HG03520 (cell line): Measurements from ENCODE around the gene GALNT5.
A peak's percentile ranks its signal among the peaks of the same experiment; 100 is the strongest.

Experiments
- ATAC-seq: cut with Tn5 transposase; IDR thresholded peaks from one replicate; pipeline ENCODE4 v1.9.1; 2021; ENCODE audit warnings: mild to moderate bottlenecking, moderate library complexity; ENCODE audit not compliant: unreplicated experiment

Gene GALNT5

DNA sequence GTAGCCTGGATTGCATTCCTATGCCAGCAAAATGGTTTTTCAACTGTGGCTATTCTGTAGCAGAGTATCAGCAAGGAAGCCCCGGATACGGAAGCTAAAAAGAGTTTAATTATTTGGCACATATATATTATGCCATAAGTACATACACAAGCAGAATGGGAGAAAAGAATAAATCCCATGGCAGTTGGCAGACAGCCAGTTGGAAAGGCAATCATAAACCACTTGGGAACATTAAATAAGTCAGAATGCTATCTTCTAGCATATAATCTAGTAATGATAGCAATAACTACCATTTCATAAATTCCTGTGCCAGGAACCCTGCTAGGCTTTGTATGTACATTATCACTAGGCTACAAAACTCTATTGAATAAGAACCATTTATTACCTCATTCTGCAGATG, 26.0 kb downstream of the GALNT5 start:
- ATAC-seq: no peak

DNA sequence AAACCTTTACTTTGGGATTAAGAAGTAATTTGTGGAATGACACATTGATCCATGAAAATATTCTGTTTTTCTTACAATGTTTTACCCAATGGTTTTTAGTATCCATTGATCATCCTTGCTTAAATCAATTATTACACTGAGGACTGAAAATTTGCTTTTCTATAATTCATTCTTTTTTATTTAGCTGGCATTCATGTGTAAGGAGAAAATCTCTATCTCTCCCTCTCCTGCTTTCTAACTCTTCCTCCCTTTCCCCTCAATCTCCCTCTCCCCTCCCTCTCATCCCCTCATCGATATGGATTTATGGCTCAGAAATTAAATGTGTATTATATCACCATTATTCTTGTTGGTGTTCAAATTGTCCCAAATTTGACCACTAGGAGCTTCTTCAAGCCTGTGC, 29.7 kb downstream of the GALNT5 start:
- no peak for ATAC-seq

DNA sequence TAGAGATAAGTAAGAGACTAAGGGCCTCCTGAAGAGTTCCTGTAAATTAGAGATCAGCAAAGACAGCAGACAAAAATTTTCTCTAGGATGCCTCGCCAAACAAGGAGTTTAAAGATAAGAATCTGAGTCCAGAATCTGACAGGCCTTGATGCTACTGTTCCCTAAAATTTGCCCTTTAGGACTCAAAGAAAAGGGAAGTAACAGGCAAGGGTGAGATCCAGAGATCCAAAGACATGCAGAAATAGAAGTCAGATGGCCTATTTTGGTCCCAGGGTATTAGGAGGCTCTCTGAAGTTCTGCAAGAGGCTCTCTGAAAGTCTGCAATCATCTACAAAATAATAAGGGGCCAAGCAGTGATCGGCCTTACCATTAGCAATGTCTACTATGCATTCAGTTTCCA, 33.0 kb downstream of the GALNT5 start:
- no peak for ATAC-seq

DNA sequence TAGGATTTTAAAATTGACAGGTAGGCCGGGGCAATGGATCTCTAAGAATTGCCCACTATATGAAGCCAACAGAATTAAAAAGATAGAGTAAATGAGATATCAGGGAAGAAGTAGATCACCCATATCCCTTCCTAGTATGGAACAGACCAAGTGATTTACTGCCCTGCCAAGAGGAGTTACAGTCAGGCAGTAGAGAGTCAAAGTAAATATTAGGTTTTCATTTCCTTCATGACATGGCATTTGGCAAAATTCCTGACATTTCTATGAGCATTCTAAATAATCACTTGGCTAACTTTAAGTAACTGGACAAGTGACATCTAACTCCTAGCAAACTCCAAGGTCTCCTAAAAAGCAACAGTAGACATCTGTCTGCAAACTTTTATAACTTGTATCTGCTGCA, 33.5 kb downstream of the GALNT5 start:
- ATAC-seq: no peak

DNA sequence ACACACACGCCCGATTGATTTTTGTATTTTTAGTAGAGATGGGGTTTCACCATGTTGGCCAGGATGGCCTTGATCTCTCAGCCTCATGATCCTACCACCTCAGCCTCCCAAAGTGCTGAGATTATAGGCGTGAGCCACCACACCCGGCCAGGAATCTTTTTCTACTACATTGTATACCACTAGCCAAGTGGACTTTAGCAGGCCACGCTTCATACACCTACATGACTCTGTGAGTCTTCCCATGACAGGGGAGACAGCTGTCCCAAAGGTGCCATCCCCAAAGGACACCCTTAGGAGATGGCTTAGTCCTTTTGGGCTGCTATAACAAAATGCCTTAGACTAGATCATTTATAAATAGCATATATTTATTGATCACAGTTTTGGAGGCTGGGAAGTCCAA, 35.3 kb downstream of the GALNT5 start:
- no peak for ATAC-seq

DNA sequence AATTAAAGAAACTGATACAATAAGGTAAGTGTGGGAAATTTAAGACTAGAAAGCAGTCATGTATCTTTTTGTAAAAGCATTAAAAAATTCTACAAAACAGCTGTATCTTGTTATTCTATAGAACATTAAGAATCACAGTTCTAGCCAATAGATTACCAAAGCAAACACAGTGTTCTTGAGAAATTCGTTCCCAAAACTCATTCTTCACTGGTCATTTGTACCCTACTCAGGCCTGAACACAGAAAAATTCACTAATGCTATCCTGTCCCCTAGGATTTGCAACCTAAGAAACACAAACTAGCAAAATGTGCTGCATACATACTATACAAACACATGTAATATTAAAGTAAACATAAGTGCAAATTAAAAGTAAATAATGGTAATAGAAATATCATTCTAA, 39.0 kb downstream of the GALNT5 start:
- ATAC-seq: no peak

DNA sequence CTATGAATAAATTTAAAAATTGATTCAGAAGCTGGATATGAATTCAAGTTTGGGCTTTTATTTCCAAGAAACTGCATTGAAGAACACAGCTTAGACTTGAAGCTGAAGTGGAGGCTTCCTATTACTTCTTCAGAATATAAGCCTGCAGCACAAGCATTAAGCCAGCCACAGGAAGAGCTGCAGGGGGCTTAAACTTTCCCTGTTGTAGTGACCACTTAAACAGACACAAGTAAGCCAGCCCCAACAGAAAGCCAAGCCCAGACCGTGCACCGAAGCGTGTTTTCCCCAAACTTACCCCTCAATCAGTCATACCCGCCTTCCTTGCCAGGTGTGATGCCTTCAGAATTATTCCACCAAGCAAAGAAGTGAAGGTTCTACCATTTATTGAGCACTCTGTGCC, 39.5 kb downstream of the GALNT5 start:
- no peak for ATAC-seq

DNA sequence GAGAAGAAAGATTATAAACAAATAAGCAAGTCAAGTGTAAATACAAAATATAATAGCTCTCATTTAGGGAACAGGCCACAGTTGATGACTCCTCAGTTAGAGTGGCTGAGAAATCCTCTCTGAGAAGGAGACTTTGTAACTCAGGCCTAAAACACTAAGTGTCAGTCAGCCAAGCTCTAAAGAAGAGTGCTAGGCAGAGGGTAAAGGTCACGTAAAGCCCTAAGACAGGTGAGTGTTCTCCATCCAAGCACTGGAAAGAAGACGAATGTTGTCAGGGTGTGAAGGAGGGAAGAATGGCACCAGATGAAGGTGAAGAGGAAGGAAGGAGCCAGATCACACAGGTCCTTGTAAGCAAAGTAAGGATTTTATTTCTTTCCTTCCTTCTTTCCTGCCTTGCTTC, 43.8 kb downstream of the GALNT5 start:
- no peak for ATAC-seq

DNA sequence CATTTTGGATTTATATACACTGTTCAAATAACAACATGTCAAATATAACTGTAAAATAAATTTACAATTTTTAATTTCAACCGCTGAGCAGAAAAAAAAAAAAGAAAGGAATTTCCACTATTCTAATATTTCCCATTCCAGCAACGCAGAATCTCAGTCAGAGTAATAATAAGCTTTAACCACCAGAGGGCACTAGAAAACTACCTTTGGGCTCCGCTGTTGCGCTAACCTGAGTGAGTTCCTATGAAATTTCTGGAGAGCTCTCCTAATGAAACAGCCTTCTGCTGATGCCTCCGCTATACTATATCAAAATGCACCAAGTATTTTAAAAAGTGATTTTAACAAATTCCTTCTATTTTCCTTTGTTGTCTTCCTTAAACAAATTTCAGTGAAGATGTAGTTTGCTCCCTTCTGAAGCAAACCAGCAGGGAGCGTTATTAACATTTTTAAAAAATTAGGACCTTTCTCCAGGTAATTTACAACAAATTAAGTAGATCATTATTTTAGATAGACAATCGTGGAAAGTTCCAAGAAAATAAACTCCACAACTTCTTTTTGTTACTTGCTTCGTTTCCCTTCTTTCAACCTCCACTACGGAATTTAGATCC, 45.1 kb downstream of the GALNT5 start:
- ATAC-seq: peak; percentile 59

DNA sequence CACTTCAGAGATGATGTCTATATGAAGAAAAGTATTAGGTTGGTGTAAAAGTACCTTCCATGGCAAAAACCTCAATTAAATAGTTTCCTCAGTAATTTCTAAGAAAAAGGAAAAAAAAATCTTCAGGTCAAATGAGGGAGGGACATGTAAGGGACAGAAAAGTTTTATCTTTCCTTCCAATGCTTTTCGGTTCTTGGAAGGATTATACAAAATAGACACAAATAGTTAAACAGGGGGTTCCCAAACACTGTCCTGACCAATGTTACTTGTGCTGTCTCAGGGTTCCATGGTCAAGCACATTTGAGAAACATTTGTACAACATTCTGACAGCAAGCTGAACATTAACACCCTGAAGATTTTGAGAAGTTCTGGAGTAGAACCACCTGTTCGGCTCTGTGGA, 46.1 kb downstream of the GALNT5 start:
- ATAC-seq: no peak

DNA sequence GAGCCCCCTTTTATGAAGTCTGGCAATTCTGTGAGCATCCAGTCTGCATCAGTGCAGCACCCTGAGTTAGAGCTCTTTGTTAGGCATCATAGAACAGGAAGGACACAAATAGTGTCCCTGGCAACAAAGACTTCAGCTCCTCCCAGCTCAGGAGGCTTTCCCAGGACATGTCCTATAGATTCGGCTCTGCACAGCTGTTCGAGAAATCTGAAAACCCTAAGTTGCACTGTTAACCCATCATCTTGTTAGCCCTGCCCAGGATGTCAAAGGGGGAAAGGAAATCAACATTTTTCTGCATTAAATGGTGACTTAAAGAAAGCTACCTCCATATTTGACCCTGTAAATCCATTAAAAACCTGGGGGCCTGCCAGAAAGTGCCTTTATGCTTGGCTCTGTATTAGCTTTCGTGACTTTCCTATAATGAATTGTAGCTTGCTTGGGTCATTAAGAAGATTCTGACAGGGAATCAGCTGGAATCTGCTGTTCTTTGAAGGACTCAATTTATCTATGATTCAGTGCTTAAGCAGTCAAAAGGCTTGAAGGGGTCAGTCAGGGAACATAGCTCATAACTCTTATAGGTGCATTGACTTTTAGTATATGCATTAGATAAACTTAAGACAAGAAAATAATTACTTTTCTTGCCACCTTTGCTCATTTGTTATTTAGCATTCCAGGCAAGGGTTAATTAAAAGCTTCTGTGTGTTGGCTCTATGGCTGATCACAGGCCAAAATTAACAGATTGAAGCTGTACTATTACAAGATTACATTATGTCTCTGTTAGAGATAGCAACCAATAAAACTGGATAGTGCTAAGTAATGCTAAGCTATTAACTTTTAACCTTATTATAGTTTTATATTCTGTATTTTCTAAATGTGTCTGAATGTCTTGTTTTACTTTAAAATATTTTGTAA, 47.6 kb downstream of the GALNT5 start:
- ATAC-seq: no peak

DNA sequence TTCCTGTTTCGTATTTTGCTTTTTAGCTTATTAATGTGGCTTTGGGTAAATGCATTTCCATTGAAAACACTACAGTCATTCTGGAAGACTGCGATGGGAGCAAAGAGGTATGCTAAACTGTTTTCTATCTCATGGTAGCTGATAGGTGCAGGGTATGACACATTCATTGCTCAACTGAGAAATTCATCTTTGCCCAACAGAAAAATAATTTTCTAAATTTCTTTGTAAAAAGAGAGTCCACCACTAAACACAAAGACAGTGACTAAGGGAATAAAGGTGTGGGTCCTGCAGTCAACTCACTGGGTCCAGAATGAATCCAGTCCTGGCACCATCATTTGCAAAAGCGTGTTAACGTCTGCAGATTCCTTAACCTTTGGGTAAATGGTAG, 48.2 kb downstream of the GALNT5 start:
- no peak for ATAC-seq

DNA sequence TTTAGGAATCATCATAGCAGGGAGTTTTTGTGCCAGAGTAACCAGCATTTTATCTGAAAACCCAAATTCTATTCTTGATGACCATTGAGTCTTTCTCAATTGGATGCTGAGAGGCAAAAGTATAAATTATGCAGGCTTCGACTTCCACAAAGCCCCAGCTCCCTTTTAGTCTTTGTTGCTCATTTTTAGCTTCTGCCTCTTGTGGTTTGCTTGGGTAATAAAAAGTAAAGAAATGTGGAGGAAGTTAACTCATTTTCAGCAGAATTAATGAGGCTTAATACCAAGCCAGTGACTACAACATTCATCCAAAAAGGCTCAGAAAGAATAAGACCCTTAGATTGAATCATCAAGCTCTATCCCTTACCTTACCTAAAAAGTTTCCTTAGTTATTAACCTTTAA, 49.5 kb downstream of the GALNT5 start:
- no peak for ATAC-seq

DNA sequence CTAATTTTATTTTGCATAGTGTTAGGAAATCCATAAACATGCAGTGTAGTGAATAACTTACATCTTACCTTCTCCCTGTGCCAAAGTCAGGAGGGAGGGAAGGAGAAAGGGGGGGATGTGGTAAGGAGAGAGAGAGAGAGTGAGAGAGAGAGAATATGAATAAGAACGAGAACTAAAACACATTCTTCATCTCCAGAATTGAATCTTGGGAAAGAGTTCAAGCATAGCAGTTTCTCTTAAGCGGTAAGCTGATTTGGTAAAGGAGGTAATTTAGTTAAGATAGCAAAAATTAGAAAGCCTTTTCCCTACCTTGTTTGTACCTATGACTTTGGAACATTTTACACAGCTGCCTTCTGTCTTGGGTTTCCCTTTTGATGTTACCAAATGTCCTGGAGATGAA, 52.4 kb downstream of the GALNT5 start:
- no peak for ATAC-seq

DNA sequence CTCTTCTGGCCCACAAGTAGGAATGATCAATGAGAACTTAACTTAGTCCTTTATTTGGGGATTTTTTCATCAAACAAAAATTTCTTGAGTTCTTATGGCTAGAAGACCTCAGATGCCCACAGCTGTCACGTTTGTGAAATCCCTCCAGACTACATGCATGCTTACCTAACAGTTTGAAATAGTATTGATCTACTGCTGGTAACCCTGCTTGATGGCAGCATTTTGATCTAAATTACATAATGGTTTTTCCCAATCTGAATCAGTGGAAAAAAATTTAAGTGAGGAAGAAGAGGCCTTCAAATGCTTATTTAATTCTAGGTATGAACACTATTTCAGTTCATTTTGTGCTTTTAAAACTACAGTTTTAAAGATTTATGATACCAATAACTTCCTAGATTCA, 54.2 kb downstream of the GALNT5 start:
- no peak for ATAC-seq

DNA sequence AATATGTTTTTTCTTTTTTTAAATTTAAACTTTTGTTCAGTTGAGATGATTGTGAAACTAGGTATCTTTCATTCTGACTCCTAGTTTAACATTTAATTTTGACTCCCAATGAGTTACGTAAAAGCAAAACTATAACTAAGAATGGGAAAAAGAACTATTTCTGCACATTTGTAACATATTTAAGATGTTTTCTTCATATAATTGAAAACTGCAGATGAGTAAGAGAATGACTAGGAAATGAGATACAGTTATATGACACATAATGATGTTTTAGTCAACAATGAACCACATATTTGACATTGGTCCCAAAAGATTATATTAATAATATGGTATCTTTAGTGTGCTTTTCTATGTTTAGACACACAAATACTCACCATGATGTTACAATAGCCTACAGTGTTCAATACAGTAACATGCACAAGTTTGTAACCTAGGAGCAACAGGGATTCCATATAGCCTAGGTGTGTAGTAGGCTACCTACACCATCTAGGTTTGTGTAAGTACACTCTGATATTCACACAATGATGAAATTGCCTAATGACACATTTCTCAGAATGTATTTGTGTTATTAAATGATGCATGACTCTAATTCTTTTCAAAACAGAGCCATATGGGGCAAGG, 55.5 kb downstream of the GALNT5 start:
- ATAC-seq: no peak

DNA sequence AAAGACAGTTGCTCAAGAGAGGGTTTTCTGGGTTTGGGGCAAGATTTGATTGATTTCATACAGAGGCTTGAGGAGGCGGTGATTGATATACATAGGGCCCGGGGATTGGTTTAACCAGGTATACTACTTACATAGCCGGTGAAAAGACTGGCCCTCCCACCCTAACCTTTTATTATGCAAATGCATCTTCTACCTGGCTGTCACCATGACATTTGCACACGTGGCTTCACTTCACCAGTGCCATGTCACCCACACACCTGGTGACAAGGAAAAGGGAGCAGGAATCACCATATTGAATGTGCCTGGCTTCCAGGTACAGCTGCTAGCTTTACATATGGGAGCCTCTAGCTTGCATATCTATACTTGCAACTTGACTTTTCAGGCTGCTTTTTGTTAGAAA, 58.4 kb downstream of the GALNT5 start:
- no peak for ATAC-seq

DNA sequence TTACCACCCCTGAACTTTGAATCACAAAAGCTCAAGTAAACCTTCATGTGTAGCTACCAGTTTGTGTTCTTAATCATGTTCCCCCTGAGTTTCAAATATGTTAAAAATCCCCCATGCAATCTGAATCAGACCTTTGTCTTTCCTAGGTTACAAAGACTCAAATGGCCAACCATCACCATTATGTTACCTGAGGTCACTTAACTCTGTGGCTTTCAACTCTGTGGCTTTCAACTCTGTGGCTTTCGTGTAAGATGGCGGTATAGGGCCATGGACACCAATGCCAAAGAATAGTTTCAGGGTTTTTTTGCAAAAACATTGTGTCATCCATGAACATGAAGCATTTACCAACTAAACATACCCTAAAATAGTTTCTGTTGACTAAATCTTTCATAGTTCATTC, 61.4 kb downstream of the GALNT5 start:
- ATAC-seq: no peak

DNA sequence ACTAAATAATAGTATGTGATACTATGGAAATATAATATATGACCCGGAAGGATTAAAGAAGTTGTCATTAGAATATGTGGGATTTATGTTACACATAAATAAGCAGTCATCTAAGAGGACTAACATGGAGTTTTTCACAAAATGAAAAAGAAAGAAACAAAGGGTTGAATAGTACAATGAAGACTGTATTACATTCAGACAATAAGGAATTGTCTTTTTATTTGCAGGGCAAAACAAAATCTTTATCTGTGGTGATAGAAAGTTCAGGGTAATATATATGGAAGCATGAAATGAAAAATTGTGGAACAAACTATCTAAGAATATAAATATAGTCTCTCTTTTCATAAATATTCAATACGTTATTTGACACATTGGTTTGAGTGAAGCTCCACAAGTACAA, 62.3 kb downstream of the GALNT5 start:
- ATAC-seq: no peak

DNA sequence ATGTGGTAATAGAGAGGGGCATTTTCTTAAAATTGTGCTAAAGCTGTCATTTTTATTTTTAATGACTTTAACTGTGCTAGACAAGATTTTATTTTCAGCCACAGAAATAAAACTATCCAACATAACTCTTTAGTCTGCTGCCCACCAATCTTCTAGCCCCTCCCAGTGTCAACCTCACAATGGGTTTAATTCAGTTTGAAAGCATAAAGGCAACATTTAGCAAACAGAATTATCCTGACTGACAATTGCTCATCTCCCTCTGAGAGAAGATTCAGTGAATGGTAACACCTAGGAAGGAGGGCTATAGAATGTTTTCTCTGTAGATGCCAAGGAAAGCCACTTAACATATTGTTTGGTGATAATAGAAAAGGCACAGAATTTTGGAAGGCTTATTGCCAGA, 62.9 kb downstream of the GALNT5 start:
- no peak for ATAC-seq

DNA sequence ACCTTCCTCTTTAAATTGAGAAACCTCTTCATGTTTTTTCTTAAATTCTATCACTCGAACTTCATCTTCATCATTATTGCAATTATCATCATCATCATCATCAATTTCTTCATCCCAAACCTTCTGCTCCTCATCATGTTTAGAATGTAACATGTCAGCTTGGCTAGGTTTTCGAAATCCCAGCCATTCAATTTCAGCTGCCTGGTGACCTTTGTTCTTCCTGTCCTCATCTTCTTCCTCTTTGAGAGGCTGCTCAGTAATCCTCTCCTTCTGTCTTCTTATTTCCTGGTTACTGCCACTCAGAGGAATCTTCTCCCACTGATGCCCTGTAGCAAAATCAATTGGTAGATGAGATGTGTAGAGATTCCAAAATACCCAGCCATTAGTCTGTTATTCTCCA, 64.0 kb downstream of the GALNT5 start:
- no peak for ATAC-seq

DNA sequence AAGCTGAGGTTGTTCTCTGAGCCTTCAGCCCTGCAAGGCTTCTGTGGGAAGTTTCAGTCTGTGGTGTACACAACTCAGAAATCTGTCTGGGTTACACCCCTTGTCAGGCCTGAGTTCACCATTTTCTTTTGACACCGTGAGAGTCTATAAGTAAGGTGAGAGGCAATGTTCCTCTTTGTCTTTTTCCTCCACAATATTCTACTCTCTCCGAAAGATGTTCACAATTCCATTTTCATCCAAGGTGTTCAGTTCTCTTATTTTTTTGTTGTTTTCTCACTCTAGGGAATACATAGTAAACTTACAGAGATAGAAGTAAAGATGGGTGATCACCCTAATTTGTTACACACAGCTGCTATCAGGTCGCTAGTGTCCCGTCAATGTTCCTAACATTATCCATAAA, 64.9 kb downstream of the GALNT5 start:
- no peak for ATAC-seq
